ENCODE results near the gene FLT1.

- no peak for TF ChIP-seq EZH2 (IDR thresholded peaks at IDR 0.05; ENCODE audit: low read depth)
- no peak for TF ChIP-seq CTCF (conservative IDR thresholded peaks at IDR 0.05)
Observed at GRCh38 chr13:28510542-28510941, 15.6 kb upstream of the FLT1 start.
